Measurements from ENCODE around the gene RNASEL.

GRCh38 chr1:182565537-182565936 lies 23.5 kb downstream of the RNASEL start:
- no peak for TF ChIP-seq CTCF (IDR thresholded peaks at IDR 0.05)
- no peak for TF ChIP-seq EZH2 (IDR thresholded peaks at IDR 0.05; ENCODE audit: borderline replicate concordance, insufficient read depth, low read depth, low read length, poor library complexity, severe bottlenecking)

Measured in B cell (primary cell).